ENCODE measurements around the gene PADI6.

DNA sequence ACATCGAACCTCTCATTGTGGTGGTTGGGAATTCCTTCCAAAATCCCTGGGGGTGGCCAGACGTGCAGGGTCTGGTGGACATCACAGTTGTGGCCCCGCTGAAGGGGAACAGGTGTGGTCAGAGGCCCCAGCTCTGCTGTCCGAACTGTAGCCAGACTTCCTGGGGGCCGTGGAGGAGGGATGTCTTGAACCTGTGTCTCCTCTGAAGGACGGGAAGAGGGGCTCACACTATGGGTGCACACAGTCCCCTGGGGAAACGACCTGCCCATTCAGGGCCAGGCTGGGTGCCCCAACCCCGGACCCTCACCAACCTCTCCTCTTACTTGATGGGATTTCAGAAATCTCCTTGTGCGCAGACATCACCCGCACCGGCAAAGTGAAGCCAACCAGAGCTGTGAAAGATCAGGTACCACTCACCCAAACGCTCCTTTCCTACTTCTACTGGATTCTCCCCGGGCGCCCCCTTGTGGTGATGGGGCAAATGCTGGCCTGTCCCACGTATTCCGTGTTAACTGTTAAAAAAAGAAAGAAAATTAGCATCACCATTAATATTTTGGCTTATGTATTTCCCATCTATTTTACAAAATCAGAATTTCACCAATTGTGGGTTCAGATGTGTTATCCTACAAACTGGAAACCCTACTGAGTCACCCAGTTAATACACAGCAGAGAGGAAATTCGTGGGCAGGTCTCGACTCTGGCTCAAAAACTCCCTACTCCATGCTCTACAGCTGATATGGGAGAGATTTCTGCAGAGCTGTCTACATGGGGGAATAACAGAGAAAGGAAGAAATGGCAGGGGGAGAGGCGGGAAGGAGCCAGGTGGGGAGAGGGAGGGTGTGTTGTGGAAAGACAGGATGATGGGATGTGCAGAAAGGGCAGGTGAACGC is 35.9 kb upstream of the PADI6 start:
- no peak for TF ChIP-seq NCOR1 (IDR thresholded peaks at IDR 0.05)
- TF ChIP-seq RCOR1 (IDR thresholded peaks at IDR 0.05; ENCODE audit: borderline replicate concordance in 1 of 2, low read depth in 2 of 2, low read length in 2 of 2) = peak; percentile 66 to 94; a peak in 3 of 4 replicates
- no peak for TF ChIP-seq RAD51 (IDR thresholded peaks at IDR 0.05; ENCODE audit: borderline replicate concordance, low read depth)
- no peak for TF ChIP-seq POLR2A (conservative IDR thresholded peaks at IDR 0.05)
- TF ChIP-seq, protein P1, sequence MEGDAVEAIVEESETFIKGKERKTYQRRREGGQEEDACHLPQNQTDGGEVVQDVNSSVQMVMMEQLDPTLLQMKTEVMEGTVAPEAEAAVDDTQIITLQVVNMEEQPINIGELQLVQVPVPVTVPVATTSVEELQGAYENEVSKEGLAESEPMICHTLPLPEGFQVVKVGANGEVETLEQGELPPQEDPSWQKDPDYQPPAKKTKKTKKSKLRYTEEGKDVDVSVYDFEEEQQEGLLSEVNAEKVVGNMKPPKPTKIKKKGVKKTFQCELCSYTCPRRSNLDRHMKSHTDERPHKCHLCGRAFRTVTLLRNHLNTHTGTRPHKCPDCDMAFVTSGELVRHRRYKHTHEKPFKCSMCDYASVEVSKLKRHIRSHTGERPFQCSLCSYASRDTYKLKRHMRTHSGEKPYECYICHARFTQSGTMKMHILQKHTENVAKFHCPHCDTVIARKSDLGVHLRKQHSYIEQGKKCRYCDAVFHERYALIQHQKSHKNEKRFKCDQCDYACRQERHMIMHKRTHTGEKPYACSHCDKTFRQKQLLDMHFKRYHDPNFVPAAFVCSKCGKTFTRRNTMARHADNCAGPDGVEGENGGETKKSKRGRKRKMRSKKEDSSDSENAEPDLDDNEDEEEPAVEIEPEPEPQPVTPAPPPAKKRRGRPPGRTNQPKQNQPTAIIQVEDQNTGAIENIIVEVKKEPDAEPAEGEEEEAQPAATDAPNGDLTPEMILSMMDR (IDR thresholded peaks at IDR 0.05 in 2 of 3, conservative IDR thresholded peaks at IDR 0.05 in 1 of 3; ENCODE audit: insufficient read depth in 2 of 3, low read depth in 1 of 3, low read length in 3 of 3) = peak; percentile 83 to 96 (median 91)
- TF ChIP-seq GTF2F1 (IDR thresholded peaks at IDR 0.05; ENCODE audit: low read depth, low read length) = no peak
- no peak for TF ChIP-seq SP1 (CRISPR knock-in tag; IDR thresholded peaks at IDR 0.05)
- no peak for TF ChIP-seq MAZ (CRISPR knock-in tag; conservative IDR thresholded peaks at IDR 0.05 in 1 of 2, IDR thresholded peaks at IDR 0.05 in 1 of 2)
- TF ChIP-seq, protein P2, sequence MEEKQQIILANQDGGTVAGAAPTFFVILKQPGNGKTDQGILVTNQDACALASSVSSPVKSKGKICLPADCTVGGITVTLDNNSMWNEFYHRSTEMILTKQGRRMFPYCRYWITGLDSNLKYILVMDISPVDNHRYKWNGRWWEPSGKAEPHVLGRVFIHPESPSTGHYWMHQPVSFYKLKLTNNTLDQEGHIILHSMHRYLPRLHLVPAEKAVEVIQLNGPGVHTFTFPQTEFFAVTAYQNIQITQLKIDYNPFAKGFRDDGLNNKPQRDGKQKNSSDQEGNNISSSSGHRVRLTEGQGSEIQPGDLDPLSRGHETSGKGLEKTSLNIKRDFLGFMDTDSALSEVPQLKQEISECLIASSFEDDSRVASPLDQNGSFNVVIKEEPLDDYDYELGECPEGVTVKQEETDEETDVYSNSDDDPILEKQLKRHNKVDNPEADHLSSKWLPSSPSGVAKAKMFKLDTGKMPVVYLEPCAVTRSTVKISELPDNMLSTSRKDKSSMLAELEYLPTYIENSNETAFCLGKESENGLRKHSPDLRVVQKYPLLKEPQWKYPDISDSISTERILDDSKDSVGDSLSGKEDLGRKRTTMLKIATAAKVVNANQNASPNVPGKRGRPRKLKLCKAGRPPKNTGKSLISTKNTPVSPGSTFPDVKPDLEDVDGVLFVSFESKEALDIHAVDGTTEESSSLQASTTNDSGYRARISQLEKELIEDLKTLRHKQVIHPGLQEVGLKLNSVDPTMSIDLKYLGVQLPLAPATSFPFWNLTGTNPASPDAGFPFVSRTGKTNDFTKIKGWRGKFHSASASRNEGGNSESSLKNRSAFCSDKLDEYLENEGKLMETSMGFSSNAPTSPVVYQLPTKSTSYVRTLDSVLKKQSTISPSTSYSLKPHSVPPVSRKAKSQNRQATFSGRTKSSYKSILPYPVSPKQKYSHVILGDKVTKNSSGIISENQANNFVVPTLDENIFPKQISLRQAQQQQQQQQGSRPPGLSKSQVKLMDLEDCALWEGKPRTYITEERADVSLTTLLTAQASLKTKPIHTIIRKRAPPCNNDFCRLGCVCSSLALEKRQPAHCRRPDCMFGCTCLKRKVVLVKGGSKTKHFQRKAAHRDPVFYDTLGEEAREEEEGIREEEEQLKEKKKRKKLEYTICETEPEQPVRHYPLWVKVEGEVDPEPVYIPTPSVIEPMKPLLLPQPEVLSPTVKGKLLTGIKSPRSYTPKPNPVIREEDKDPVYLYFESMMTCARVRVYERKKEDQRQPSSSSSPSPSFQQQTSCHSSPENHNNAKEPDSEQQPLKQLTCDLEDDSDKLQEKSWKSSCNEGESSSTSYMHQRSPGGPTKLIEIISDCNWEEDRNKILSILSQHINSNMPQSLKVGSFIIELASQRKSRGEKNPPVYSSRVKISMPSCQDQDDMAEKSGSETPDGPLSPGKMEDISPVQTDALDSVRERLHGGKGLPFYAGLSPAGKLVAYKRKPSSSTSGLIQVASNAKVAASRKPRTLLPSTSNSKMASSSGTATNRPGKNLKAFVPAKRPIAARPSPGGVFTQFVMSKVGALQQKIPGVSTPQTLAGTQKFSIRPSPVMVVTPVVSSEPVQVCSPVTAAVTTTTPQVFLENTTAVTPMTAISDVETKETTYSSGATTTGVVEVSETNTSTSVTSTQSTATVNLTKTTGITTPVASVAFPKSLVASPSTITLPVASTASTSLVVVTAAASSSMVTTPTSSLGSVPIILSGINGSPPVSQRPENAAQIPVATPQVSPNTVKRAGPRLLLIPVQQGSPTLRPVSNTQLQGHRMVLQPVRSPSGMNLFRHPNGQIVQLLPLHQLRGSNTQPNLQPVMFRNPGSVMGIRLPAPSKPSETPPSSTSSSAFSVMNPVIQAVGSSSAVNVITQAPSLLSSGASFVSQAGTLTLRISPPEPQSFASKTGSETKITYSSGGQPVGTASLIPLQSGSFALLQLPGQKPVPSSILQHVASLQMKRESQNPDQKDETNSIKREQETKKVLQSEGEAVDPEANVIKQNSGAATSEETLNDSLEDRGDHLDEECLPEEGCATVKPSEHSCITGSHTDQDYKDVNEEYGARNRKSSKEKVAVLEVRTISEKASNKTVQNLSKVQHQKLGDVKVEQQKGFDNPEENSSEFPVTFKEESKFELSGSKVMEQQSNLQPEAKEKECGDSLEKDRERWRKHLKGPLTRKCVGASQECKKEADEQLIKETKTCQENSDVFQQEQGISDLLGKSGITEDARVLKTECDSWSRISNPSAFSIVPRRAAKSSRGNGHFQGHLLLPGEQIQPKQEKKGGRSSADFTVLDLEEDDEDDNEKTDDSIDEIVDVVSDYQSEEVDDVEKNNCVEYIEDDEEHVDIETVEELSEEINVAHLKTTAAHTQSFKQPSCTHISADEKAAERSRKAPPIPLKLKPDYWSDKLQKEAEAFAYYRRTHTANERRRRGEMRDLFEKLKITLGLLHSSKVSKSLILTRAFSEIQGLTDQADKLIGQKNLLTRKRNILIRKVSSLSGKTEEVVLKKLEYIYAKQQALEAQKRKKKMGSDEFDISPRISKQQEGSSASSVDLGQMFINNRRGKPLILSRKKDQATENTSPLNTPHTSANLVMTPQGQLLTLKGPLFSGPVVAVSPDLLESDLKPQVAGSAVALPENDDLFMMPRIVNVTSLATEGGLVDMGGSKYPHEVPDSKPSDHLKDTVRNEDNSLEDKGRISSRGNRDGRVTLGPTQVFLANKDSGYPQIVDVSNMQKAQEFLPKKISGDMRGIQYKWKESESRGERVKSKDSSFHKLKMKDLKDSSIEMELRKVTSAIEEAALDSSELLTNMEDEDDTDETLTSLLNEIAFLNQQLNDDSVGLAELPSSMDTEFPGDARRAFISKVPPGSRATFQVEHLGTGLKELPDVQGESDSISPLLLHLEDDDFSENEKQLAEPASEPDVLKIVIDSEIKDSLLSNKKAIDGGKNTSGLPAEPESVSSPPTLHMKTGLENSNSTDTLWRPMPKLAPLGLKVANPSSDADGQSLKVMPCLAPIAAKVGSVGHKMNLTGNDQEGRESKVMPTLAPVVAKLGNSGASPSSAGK (IDR thresholded peaks at IDR 0.05) = no peak
- TF ChIP-seq GATAD2A (IDR thresholded peaks at IDR 0.05) = no peak
- TF ChIP-seq CBX5 (IDR thresholded peaks at IDR 0.05; ENCODE audit: borderline replicate concordance, low read depth) = no peak
- TF ChIP-seq NFRKB (IDR thresholded peaks at IDR 0.05; ENCODE audit: low read depth) = no peak
- TF ChIP-seq NFIC (IDR thresholded peaks at IDR 0.05) = no peak
